B cell (primary cell): ENCODE data around the gene ZNF333. TPM values are rescaled to one million over a fixed set of nuclear protein-coding genes. Genes with fewer than 3 reads are reported as not detected.

ENCODE experiments used
- ATAC-seq: fragments of 200-7000 bp; cut with Tn5 transposase; one replicate; pipeline ENCODE4 v1.10.0; 2021; ENCODE audit warnings: low read depth, mild to moderate bottlenecking, moderate number of reproducible peaks, moderate library complexity
- CTCF ChIA-PET: fragments of 350-600 bp; sonication (Branson Sonifier 250); formaldehyde crosslinking; loops from one replicate; lab custom pipeline; 2021; ENCODE audit warnings: antibody characterized with exemption, inconsistent platforms; lab: Charles Lee
- POLR2A ChIA-PET: fragments of 350-600 bp; sonication (Branson Sonifier 250); formaldehyde crosslinking; loops from one replicate; lab custom pipeline; 2021; ENCODE audit warnings: antibody characterized with exemption; lab: Charles Lee
- DNase-seq: peaks from one replicate; pipeline ENCODE4 v3.0.0; 2013
- H2AFZ ChIP-seq: 2 replicates; pipeline ENCODE4 v1.6.1; 2012; ENCODE audit warnings: mild to moderate bottlenecking, low read depth, low read length; ENCODE audit not compliant: insufficient read depth, poor library complexity, severe bottlenecking
- H3K27ac ChIP-seq, 2 donors: 1 replicate in 1 of 2; 2 replicates in 1 of 2; pipeline ENCODE4 v1.5.1; 2012 to 2013; ENCODE audit warnings: low read length in 2 of 2, mild to moderate bottlenecking in 2 of 2, moderate library complexity in 1 of 2
- H3K27me3 ChIP-seq, 4 experiments: fragments of 200-600 bp in 1 of 4; sonication (generic) in 1 of 4; replicated peaks in 1 of 4; 1 replicate in 2 of 4; 2 replicates in 2 of 4; pipeline versions ENCODE4 v1.6.1 to v1.7.0; 2013 to 2016; ENCODE audit warnings: low read length in 3 of 4, mild to moderate bottlenecking in 2 of 4, mixed read lengths in 1 of 4, moderate library complexity in 1 of 4; ENCODE audit not compliant: insufficient read depth in 4 of 4, control insufficient read depth in 3 of 4; ENCODE audit errors: control extremely low read depth in 1 of 4
- H3K36me3 ChIP-seq, 2 experiments: replicated peaks in 1 of 2; 1 replicate in 1 of 2; 2 replicates in 1 of 2; pipeline versions ENCODE4 v1.6.1 to v1.7.1; 2013; ENCODE audit warnings: low read length in 1 of 2; ENCODE audit not compliant: insufficient read depth in 2 of 2, control insufficient read depth in 1 of 2; ENCODE audit errors: control extremely low read depth in 1 of 2, extremely low read depth in 1 of 2
- H3K4me1 ChIP-seq, 2 donors: fragments of 200-600 bp in 1 of 2; sonication (generic) in 1 of 2; 1 replicate in 1 of 2; 2 replicates in 1 of 2; pipeline versions ENCODE4 v1.5.1 to v1.6.1; 2013 to 2017; ENCODE audit warnings: low read length in 2 of 2; ENCODE audit not compliant: control insufficient read depth in 2 of 2, insufficient read depth in 2 of 2
- H3K4me2 ChIP-seq: replicated peaks from 2 replicates; pipeline ENCODE3; 2012; ENCODE audit warnings: mild to moderate bottlenecking, low read depth, low read length; ENCODE audit not compliant: poor library complexity, severe bottlenecking
- H3K4me3 ChIP-seq, 5 experiments: fragments of 200-600 bp in 1 of 5; sonication (generic) in 1 of 5; 1 replicate in 3 of 5; 2 replicates in 2 of 5; pipeline versions ENCODE4 v1.5.1 to v1.7.0; 2011 to 2016; ENCODE audit warnings: low read length in 4 of 5, mild to moderate bottlenecking in 4 of 5, low read depth in 2 of 5, control low read depth in 1 of 5, moderate library complexity in 1 of 5; ENCODE audit not compliant: insufficient read depth in 1 of 5; ENCODE audit errors: control extremely low read depth in 1 of 5, extremely low read depth in 1 of 5
- H3K79me2 ChIP-seq: fragments of 200-600 bp; sonication (generic); one replicate; pipeline ENCODE4 v1.6.0; 2016; ENCODE audit warnings: low read length; ENCODE audit not compliant: control insufficient read depth, insufficient read depth
- H3K9ac ChIP-seq: fragments of 200-600 bp; sonication (generic); 2 replicates; pipeline ENCODE4 v1.6.1; 2017; ENCODE audit warnings: mild to moderate bottlenecking, low read length, moderate library complexity
- H3K9me3 ChIP-seq, 3 donors: one replicate each; pipeline versions ENCODE4 v1.6.1 to v1.7.1; 2013; ENCODE audit warnings: low read length in 2 of 3; ENCODE audit not compliant: control insufficient read depth in 2 of 3, insufficient read depth in 1 of 3; ENCODE audit errors: control extremely low read depth in 1 of 3
- H4K20me1 ChIP-seq: 2 replicates; pipeline ENCODE4 v1.6.0; 2012; ENCODE audit warnings: mild to moderate bottlenecking, low read length; ENCODE audit not compliant: insufficient read depth, control insufficient read depth, poor library complexity, severe bottlenecking
- H3K27ac Mint-ChIP-seq: one replicate; pipeline ENCODE4 v1.8.0; 2021; ENCODE audit warnings: mixed read lengths
- H3K27me3 Mint-ChIP-seq: one replicate; pipeline ENCODE4 v1.8.0; 2021; ENCODE audit warnings: mixed read lengths
- H3K4me1 Mint-ChIP-seq: one replicate; pipeline ENCODE4 v1.8.0; 2021; ENCODE audit warnings: mixed read lengths
- H3K4me3 Mint-ChIP-seq: one replicate; pipeline ENCODE4 v1.8.0; 2021; ENCODE audit warnings: mixed read lengths
- H3K9me3 Mint-ChIP-seq: one replicate; pipeline ENCODE4 v1.8.0; 2022; ENCODE audit warnings: mixed read lengths; ENCODE audit not compliant: insufficient read depth
- EZH2 ChIP-seq: IDR thresholded peaks from 2 replicates; pipeline ENCODE4 v1.6.1; 2012; ENCODE audit warnings: borderline replicate concordance, low read depth, mild to moderate bottlenecking, moderate library complexity, low read length; ENCODE audit not compliant: insufficient read depth, poor library complexity, severe bottlenecking
- WGBS: methylation state at CpG from one replicate; pipeline ENCODE4 v1.1.5; 2013; ENCODE audit warnings: missing lambda C conversion rate; ENCODE audit not compliant: insufficient coverage; 5-methylcytosine and 5-hydroxymethylcytosine counted together
- intact Hi-C: fragments of 100-400 bp; cut with micrococcal nuclease; formaldehyde crosslinking; loops from one replicate; pipeline ENCODE4 v1.10.0; 2022
- polyA plus RNA-seq: library from polyadenylated mRNA; depleted of rRNA; stranded (reverse); fragments of >200 nt; gene quantifications from 2 replicates; pipeline ENCODE4 v1.2.3, GENCODE V29; 2012
- total RNA-seq, 2 donors: library from RNA; stranded (reverse); fragments of 120-200 nt in 1 of 2; gene quantifications; 1 replicate in 1 of 2; 2 replicates in 1 of 2; pipeline versions ENCODE4 v1.2.3 to v1.2.4, GENCODE V29; 2013 to 2022
- TF ChIP-seq, protein P1 (sequence below): fragments of 200-600 bp; IDR thresholded peaks from one replicate; pipeline ENCODE4 v1.8.0; 2022; ENCODE audit warnings: antibody characterized with exemption, mild to moderate bottlenecking

The ZNF333 gene
- total and polyA plus RNA-seq, 2 donors (not counting 1 experiment from before 2014, with no cell fraction given) = 23.2 to 36.9 TPM

DNA sequence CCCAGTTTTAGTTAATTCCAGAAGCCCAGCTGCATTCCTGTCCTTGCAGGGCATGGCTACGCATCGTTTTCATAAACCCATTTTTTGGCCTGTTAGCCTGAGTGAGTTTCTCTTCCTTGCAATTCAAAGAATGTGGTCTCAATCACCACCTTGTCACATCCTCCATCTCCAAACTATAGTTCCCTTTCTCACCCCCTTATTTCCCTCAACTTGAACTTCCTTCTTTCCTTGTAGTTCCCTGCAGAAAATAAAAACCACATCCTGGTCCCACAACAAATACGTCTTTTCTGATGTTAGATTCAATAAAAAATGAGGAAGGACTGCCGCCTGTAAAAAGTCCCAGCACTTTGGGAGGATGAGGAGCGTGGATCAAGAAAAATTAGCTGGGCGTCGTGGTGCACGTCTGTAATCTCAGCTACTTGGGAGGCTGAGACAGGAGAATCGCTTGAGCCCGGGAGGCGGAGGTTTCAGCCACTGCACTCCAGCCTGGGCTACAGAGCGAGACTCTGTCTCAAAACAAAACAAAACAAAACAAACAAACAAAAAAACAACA is 28.4 kb upstream of the ZNF333 start:
- no peak overlapping the region for H3K27ac ChIP-seq
- H3K9me3 Mint-ChIP-seq = no peaks in the 10 kb centered on the region
- peaks cover 8% of the 10 kb centered on the region in 2 donors for H3K4me1 ChIP-seq
- intact Hi-C loops = no loop called here
- DNase-seq = no peak
- H3K4me3 ChIP-seq = no peak overlapping the region
- ATAC-seq = no peak
- H3K9me3 ChIP-seq = no peaks in the 10 kb centered on the region
- no peaks in the 10 kb centered on the region for H4K20me1 ChIP-seq
- H3K4me2 ChIP-seq = peak overlapping the region; percentile 16
- H3K4me3 Mint-ChIP-seq = no peak overlapping the region
- no peaks in the 10 kb centered on the region for H3K27me3 ChIP-seq
- 16% methylated on average over 7 of the region's 12 CpGs for whole genome bisulfite sequencing
- no peaks in the 10 kb centered on the region for H3K36me3 ChIP-seq
- H3K9ac ChIP-seq = no peak overlapping the region
- no peak for TF ChIP-seq EZH2
- TF ChIP-seq, protein P1, sequence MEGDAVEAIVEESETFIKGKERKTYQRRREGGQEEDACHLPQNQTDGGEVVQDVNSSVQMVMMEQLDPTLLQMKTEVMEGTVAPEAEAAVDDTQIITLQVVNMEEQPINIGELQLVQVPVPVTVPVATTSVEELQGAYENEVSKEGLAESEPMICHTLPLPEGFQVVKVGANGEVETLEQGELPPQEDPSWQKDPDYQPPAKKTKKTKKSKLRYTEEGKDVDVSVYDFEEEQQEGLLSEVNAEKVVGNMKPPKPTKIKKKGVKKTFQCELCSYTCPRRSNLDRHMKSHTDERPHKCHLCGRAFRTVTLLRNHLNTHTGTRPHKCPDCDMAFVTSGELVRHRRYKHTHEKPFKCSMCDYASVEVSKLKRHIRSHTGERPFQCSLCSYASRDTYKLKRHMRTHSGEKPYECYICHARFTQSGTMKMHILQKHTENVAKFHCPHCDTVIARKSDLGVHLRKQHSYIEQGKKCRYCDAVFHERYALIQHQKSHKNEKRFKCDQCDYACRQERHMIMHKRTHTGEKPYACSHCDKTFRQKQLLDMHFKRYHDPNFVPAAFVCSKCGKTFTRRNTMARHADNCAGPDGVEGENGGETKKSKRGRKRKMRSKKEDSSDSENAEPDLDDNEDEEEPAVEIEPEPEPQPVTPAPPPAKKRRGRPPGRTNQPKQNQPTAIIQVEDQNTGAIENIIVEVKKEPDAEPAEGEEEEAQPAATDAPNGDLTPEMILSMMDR = no peak
- no peak overlapping the region for H2AFZ ChIP-seq
- H3K27me3 Mint-ChIP-seq = no peaks in the 10 kb centered on the region
- ChIA-PET POLR2A (no interaction called here), CTCF (interaction anchor here (0.7 kb wide), 1 partner anchor 14 kb away, joined by 4 read pairs; no protein-coding TSS in a partner anchor)
- no peaks in the 10 kb centered on the region for H3K79me2 ChIP-seq
- peaks cover 13% of the 10 kb centered on the region for H3K4me1 Mint-ChIP-seq
- no peak overlapping the region for H3K27ac Mint-ChIP-seq

DNA sequence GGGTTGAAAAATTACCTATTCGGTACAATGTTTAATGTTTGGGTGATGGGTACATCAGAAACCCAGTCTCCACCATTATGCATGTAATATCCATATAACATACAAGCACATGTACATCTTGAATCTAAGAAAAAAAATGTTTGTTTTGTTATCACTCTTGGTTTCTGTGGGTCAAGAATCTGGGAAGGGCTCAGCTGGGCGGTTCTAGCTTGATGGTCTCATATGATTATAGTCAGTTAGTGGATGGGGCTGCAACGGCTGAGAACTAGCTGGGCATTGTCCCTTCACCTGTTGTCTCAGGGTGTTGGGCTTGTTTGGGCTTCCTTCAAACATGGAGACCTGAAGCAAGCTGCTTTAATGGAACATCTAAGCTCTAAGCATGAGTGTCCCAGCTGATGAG is 19.9 kb upstream of the ZNF333 start:
- H3K27ac Mint-ChIP-seq = no peak overlapping the region
- no peak for DNase-seq
- Histone ChIP-seq H3K4me1 (peaks cover 35 to 40% of the 10 kb centered on the region in 2 donors), H3K79me2 (no peaks in the 10 kb centered on the region), H4K20me1 (no peaks in the 10 kb centered on the region), H3K4me2 (no peak overlapping the region), H3K9me3 (peaks cover 1 to 4% (median 3%) of the 10 kb centered on the region in 3 donors), H3K27me3 (no peaks in the 10 kb centered on the region), H3K36me3 (no peaks in the 10 kb centered on the region), H3K9ac (no peak overlapping the region), H2AFZ (no peak overlapping the region), H3K27ac (no peak overlapping the region), H3K4me3 (no peak overlapping the region)
- H3K27me3 Mint-ChIP-seq = no peaks in the 10 kb centered on the region
- H3K4me3 Mint-ChIP-seq = no peak overlapping the region
- H3K4me1 Mint-ChIP-seq = peaks cover 46% of the 10 kb centered on the region
- intact Hi-C loops = loop anchor here (5.0 kb wide), 2 partner anchors 38 to 98 kb away; partner anchors contain the start of gene NDUFB7
- POLR2A ChIA-PET = interaction anchor here (0.6 kb wide), 1 partner anchor 54 kb away, joined by 5 read pairs; no protein-coding TSS in a partner anchor
- 90% methylated on average over 2 of the region's 3 CpGs for WGBS
- H3K9me3 Mint-ChIP-seq = no peaks in the 10 kb centered on the region
- ATAC-seq = no peak
- CTCF ChIA-PET = interaction anchor here (1.1 to 8.3 kb wide), 2 partner anchors 15 to 96 kb away, joined by 6 to 95 read pairs; no protein-coding TSS in a partner anchor
- TF ChIP-seq EZH2 = no peak
- TF ChIP-seq, protein P1 = no peak
